ENCODE data around the gene SMIM10L2A.
"Not testable (repeated sequence)": the region's sequence is repeated elsewhere in the genome, so short reads cannot be mapped to it uniquely, and the experiment has no call there.

The SMIM10L2A gene

DNA sequence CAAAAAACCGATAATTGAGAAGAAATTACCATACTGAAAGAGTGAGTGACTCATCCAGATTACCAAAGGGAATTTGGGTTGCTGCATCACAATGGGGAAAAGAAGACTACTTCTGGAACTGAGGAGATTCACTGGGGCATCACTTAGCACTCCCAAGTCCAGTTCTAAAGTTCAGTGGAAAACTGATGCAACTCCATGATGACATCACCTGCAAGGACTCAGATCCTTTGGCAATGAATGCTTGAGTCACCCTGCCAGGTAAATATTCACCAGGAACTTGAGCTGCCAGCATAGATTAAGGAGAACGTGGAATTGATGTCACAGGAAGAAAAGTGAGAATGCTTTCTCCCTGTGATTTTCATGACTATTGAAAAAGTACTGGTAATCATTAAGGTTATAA lies 32.0 kb upstream of the SMIM10L2A start:
- Histone ChIP-seq H3K36me3 (ENCODE audit: insufficient read depth, insufficient read length, low read length) (no peaks in the 10 kb centered on the region), H3K27me3 (ENCODE audit: insufficient read depth, insufficient read length) (no peaks in the 10 kb centered on the region), H3K4me3 (ENCODE audit: insufficient read length, low read depth) (no peak overlapping the region), H3K9me3 (ENCODE audit: insufficient read depth, low read length) (no peaks in the 10 kb centered on the region), H3K9ac (ENCODE audit: insufficient read length, low read depth) (no peak overlapping the region), H3K4me1 (ENCODE audit: insufficient read depth, insufficient read length) (no peaks in the 10 kb centered on the region)
- no peak for TF ChIP-seq YY1 (IDR thresholded peaks at IDR 0.05; ENCODE audit: insufficient read depth, insufficient read length)
- TF ChIP-seq SUZ12 (IDR thresholded peaks at IDR 0.05; ENCODE audit: extremely low read depth, insufficient read depth, insufficient read length): no peak
- no peak for TF ChIP-seq ZNF274 (IDR thresholded peaks at IDR 0.05; ENCODE audit: low read depth, low read length)
- DNase-seq (ENCODE audit: low read depth, low spot score): peak; percentile 22

DNA sequence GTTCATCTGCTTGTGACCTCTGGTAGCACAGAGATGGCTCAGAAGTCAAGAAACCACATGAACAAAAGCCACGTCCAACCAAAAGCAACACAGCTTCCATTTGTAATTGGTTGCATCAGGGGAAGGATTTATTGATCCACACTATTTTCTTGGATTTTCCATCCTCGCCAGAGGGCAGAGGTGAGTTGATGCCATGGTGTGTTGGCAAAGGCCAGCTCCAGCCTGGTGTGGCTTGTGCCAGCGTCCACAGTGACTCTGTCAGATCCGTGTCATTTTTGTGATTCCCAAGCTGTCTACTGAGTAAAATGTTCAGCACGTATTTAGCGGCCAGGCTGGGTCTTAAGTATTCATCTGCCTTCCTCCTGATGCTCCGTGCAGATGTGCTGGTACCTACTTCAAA lies 30.0 kb upstream of the SMIM10L2A start:
- Histone ChIP-seq H3K9me3 (ENCODE audit: insufficient read depth, low read length) (no peaks in the 10 kb centered on the region), H3K36me3 (ENCODE audit: insufficient read depth, insufficient read length, low read length) (no peaks in the 10 kb centered on the region), H3K4me1 (ENCODE audit: insufficient read depth, insufficient read length) (no peaks in the 10 kb centered on the region), H3K9ac (ENCODE audit: insufficient read length, low read depth) (no peak overlapping the region), H3K27me3 (ENCODE audit: insufficient read depth, insufficient read length) (no peaks in the 10 kb centered on the region), H3K4me3 (ENCODE audit: insufficient read length, low read depth) (no peak overlapping the region)
- TF ChIP-seq YY1 (IDR thresholded peaks at IDR 0.05; ENCODE audit: insufficient read depth, insufficient read length) (no peak), SUZ12 (IDR thresholded peaks at IDR 0.05; ENCODE audit: extremely low read depth, insufficient read depth, insufficient read length) (no peak), ZNF274 (IDR thresholded peaks at IDR 0.05; ENCODE audit: low read depth, low read length) (no peak)
- DNase-seq (ENCODE audit: low read depth, low spot score): no peak

DNA sequence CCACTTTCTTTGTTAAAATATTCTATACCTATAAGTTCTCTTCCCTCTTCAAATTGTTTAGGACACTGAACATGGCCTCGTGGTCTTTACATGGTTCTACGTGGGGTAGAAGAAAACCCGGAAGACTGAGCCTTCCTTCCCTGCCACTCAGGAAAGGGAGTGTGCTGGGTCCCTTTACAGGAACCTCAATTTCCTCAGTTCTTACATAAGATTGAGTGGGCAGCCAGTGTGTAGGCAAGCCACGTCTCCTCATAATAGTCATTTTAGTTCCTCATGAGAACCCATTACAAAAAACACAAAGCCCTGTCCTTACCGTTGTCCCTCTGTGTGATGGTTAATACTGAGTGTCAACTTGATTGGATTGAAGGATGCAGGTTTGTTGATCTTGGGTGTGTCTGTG lies 28.7 kb upstream of the SMIM10L2A start:
- H3K27me3 ChIP-seq (ENCODE audit: insufficient read depth, insufficient read length): no peaks in the 10 kb centered on the region
- no peak overlapping the region for H3K4me3 ChIP-seq (ENCODE audit: insufficient read length, low read depth)
- no peaks in the 10 kb centered on the region for H3K4me1 ChIP-seq (ENCODE audit: insufficient read depth, insufficient read length)
- TF ChIP-seq ZNF274 (IDR thresholded peaks at IDR 0.05; ENCODE audit: low read depth, low read length): no peak
- TF ChIP-seq YY1 (IDR thresholded peaks at IDR 0.05; ENCODE audit: insufficient read depth, insufficient read length): no peak
- TF ChIP-seq SUZ12 (IDR thresholded peaks at IDR 0.05; ENCODE audit: extremely low read depth, insufficient read depth, insufficient read length): no peak
- no peaks in the 10 kb centered on the region for H3K36me3 ChIP-seq (ENCODE audit: insufficient read depth, insufficient read length, low read length)
- H3K9me3 ChIP-seq (ENCODE audit: insufficient read depth, low read length): no peaks in the 10 kb centered on the region
- no peak for DNase-seq (ENCODE audit: low read depth, low spot score)
- H3K9ac ChIP-seq (ENCODE audit: insufficient read length, low read depth): no peak overlapping the region

DNA sequence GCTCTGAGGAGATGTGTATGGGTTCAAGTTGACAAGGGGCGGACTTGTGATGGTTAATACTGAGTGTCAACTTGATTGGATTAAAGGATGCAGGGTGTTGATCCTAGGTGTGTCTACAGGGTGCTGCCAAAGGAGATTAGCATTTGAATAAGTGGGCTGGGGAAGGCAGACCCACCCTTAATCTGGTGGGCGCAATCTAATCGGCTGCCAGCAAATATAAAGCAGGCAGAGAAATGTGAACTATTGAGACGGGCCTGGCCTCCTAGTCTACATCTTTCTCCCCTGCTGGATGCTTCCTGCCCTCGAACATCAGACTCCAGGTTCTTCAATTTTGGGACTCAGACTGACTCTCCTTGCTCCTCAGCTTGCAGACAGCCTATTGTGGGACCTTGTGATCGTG lies 26.7 kb upstream of the SMIM10L2A start:
- Histone ChIP-seq H3K9ac (ENCODE audit: insufficient read length, low read depth) (no peak overlapping the region), H3K4me3 (ENCODE audit: insufficient read length, low read depth) (no peak overlapping the region), H3K9me3 (ENCODE audit: insufficient read depth, low read length) (no peaks in the 10 kb centered on the region), H3K27me3 (ENCODE audit: insufficient read depth, insufficient read length) (no peaks in the 10 kb centered on the region), H3K36me3 (ENCODE audit: insufficient read depth, insufficient read length, low read length) (no peaks in the 10 kb centered on the region), H3K4me1 (ENCODE audit: insufficient read depth, insufficient read length) (no peaks in the 10 kb centered on the region)
- no peak for DNase-seq (ENCODE audit: low read depth, low spot score)
- TF ChIP-seq YY1 (IDR thresholded peaks at IDR 0.05; ENCODE audit: insufficient read depth, insufficient read length) (no peak), SUZ12 (IDR thresholded peaks at IDR 0.05; ENCODE audit: extremely low read depth, insufficient read depth, insufficient read length) (no peak), ZNF274 (IDR thresholded peaks at IDR 0.05; ENCODE audit: low read depth, low read length) (no peak)

DNA sequence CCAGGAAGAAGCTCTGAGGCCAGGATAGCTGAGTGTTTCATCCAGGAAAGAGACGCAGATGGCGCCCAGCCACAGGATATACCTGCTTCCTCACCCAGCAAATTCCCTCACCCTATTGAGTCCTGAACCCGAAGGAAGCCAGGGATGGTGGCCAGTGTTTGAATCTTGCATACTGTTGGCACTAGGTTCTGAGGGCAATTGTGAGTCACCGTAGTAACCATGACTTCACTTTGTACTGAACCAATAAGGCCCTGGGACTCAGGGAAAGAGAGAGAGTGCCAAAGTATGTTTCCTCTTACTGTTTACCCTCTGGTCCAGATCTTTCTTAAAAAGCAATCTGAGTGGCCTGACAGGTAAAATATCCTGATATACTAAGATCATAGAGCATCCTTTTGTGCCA lies 25.6 kb upstream of the SMIM10L2A start:
- Histone ChIP-seq H3K36me3 (ENCODE audit: insufficient read depth, insufficient read length, low read length) (no peaks in the 10 kb centered on the region), H3K4me1 (ENCODE audit: insufficient read depth, insufficient read length) (no peaks in the 10 kb centered on the region), H3K9ac (ENCODE audit: insufficient read length, low read depth) (no peak overlapping the region), H3K27me3 (ENCODE audit: insufficient read depth, insufficient read length) (no peaks in the 10 kb centered on the region), H3K4me3 (ENCODE audit: insufficient read length, low read depth) (no peak overlapping the region), H3K9me3 (ENCODE audit: insufficient read depth, low read length) (no peaks in the 10 kb centered on the region)
- no peak for TF ChIP-seq SUZ12 (IDR thresholded peaks at IDR 0.05; ENCODE audit: extremely low read depth, insufficient read depth, insufficient read length)
- TF ChIP-seq YY1 (IDR thresholded peaks at IDR 0.05; ENCODE audit: insufficient read depth, insufficient read length): no peak
- TF ChIP-seq ZNF274 (IDR thresholded peaks at IDR 0.05; ENCODE audit: low read depth, low read length): no peak
- no peak for DNase-seq (ENCODE audit: low read depth, low spot score)

DNA sequence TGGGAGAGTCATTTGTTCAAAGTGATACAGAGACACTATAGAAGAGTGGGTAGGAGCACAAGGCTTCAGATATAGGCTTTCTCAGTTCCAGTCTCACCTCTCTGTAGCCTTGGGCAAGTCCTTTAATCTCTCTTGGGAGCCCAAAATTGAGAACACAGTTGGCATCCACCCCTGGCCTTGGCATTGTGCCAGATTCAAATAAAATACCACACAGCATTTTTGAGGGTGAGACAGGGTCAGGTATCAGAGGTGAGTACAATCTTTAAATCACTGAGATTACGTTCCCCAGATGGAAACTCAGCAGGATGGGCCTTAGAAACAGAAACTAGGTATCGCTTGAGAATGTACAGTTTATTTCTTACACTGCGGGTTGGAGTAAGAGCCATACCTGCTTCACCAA lies 25.2 kb upstream of the SMIM10L2A start:
- H3K4me3 ChIP-seq (ENCODE audit: insufficient read length, low read depth): no peak overlapping the region
- no peaks in the 10 kb centered on the region for H3K36me3 ChIP-seq (ENCODE audit: insufficient read depth, insufficient read length, low read length)
- no peak for DNase-seq (ENCODE audit: low read depth, low spot score)
- no peaks in the 10 kb centered on the region for H3K4me1 ChIP-seq (ENCODE audit: insufficient read depth, insufficient read length)
- H3K9me3 ChIP-seq (ENCODE audit: insufficient read depth, low read length): no peaks in the 10 kb centered on the region
- H3K27me3 ChIP-seq (ENCODE audit: insufficient read depth, insufficient read length): no peaks in the 10 kb centered on the region
- TF ChIP-seq SUZ12 (IDR thresholded peaks at IDR 0.05; ENCODE audit: extremely low read depth, insufficient read depth, insufficient read length): no peak
- TF ChIP-seq ZNF274 (IDR thresholded peaks at IDR 0.05; ENCODE audit: low read depth, low read length): no peak
- TF ChIP-seq YY1 (IDR thresholded peaks at IDR 0.05; ENCODE audit: insufficient read depth, insufficient read length): no peak
- no peak overlapping the region for H3K9ac ChIP-seq (ENCODE audit: insufficient read length, low read depth)

DNA sequence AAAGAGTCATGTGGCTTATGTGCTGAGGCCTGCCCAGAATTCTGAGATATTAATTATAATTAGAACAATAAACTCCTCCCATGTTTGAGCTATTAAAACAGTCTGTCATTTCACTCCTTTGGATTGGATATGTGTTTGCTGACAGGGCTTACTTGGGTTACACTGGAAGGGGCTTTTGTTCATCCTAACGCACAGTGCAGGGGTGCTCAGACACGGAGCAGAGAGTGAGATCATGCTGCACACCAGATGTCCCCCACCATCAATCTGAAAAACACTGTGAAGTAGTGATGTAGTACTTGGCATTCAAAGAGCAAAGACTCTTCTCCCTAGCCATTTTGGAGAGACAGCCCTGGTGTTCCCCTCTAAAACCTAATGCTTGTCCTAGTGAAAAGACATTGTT lies 24.1 kb upstream of the SMIM10L2A start:
- H3K27me3 ChIP-seq (ENCODE audit: insufficient read depth, insufficient read length): no peaks in the 10 kb centered on the region
- H3K9ac ChIP-seq (ENCODE audit: insufficient read length, low read depth): no peak overlapping the region
- no peaks in the 10 kb centered on the region for H3K36me3 ChIP-seq (ENCODE audit: insufficient read depth, insufficient read length, low read length)
- no peaks in the 10 kb centered on the region for H3K9me3 ChIP-seq (ENCODE audit: insufficient read depth, low read length)
- no peaks in the 10 kb centered on the region for H3K4me1 ChIP-seq (ENCODE audit: insufficient read depth, insufficient read length)
- TF ChIP-seq YY1 (IDR thresholded peaks at IDR 0.05; ENCODE audit: insufficient read depth, insufficient read length) (no peak), SUZ12 (IDR thresholded peaks at IDR 0.05; ENCODE audit: extremely low read depth, insufficient read depth, insufficient read length) (no peak), ZNF274 (IDR thresholded peaks at IDR 0.05; ENCODE audit: low read depth, low read length) (no peak)
- H3K4me3 ChIP-seq (ENCODE audit: insufficient read length, low read depth): no peak overlapping the region
- DNase-seq (ENCODE audit: low read depth, low spot score): no peak

DNA sequence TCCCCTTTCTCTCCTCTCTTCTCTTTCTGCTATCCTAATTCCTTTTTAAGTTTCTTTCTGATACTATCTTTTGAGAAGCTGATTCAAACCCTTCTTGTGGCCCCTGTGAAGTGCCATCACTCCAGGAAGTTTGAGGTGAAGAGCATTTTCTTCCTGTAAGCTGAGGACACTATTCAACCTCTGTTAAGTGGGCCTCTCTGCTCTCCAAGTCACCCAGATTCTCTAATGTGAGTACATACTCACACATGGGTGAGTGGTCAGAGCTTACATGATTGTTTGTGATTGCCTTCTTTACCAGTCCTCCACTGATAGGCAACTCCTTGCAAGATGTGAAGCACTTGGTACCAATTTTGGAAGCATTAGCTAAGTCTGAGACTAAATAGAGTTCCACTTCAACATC lies 18.4 kb upstream of the SMIM10L2A start:
- Histone ChIP-seq H3K36me3 (ENCODE audit: insufficient read depth, insufficient read length, low read length) (no peaks in the 10 kb centered on the region), H3K27me3 (ENCODE audit: insufficient read depth, insufficient read length) (no peaks in the 10 kb centered on the region), H3K9me3 (ENCODE audit: insufficient read depth, low read length) (no peaks in the 10 kb centered on the region), H3K4me3 (ENCODE audit: insufficient read length, low read depth) (no peak overlapping the region), H3K9ac (ENCODE audit: insufficient read length, low read depth) (no peak overlapping the region), H3K4me1 (ENCODE audit: insufficient read depth, insufficient read length) (no peaks in the 10 kb centered on the region)
- DNase-seq (ENCODE audit: low read depth, low spot score): no peak
- TF ChIP-seq ZNF274 (IDR thresholded peaks at IDR 0.05; ENCODE audit: low read depth, low read length) (no peak), YY1 (IDR thresholded peaks at IDR 0.05; ENCODE audit: insufficient read depth, insufficient read length) (no peak), SUZ12 (IDR thresholded peaks at IDR 0.05; ENCODE audit: extremely low read depth, insufficient read depth, insufficient read length) (no peak)

DNA sequence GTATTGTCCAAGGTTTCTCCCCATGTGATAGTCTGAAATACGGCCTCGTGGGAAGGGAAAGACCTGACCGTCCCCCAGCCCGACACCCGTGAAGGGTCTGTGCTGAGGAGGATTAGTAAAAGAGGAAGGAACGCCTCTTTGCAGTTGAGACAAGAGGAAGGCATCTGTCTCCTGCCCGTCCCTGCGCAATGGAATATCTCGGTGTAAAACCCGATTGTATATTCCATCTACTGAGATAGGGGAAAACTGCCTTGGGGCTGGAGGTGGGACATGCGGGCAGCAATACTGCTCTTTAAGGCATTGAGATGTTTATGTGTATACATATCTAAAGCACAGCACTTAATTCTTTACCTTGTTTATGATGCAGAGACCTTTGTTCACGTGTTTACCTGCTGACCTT lies 15.3 kb upstream of the SMIM10L2A start:
- not testable (repeated sequence) for H3K4me3 ChIP-seq (ENCODE audit: insufficient read length, low read depth); H3K9ac ChIP-seq (ENCODE audit: insufficient read length, low read depth); H3K4me1 ChIP-seq (ENCODE audit: insufficient read depth, insufficient read length); H3K9me3 ChIP-seq (ENCODE audit: insufficient read depth, low read length); DNase-seq (ENCODE audit: low read depth, low spot score); H3K36me3 ChIP-seq (ENCODE audit: insufficient read depth, insufficient read length, low read length); H3K27me3 ChIP-seq (ENCODE audit: insufficient read depth, insufficient read length)
